22Rv1 (cell line): ENCODE data around the gene RAD51D.

Source experiments
- CTCF ChIP-seq: fragments of 450-650 bp; IDR thresholded peaks from 2 replicates; pipeline ENCODE4 v1.5.1; 2017; ENCODE audit warnings: mild to moderate bottlenecking
- ZFX ChIP-seq: fragments of 450-650 bp; IDR thresholded peaks from 2 replicates; pipeline ENCODE4 v1.6.1; 2017; ENCODE audit warnings: antibody characterized with exemption, borderline replicate concordance

GRCh38 chr17:35087731-35088355 lies 31.8 kb downstream of the RAD51D start:
- TF ChIP-seq ZFX (no peak), CTCF (no peak)
